ENCODE data around the gene SLC35E4. TPM values are rescaled to one million over a fixed set of nuclear protein-coding genes. Genes with fewer than 3 reads are reported as not detected.
"Not testable (repeated sequence)": the region's sequence is repeated elsewhere in the genome, so short reads cannot be mapped to it uniquely, and the experiment has no call there.

The SLC35E4 gene
- total and polyA plus RNA-seq, 2 donors (not counting 1 experiment from before 2014, with no cell fraction given): 0.39 to 3.4 TPM

- WGBS (ENCODE audit: insufficient coverage): 99% methylated on average over 8 of the region's 9 CpGs
These were observed 39.9 kb downstream of the SLC35E4 start for GRCh38 chr22:30675436-30675835.

GRCh38 chr22:30676565-30676964, 41.0 kb downstream of the SLC35E4 start:
- H3K9ac ChIP-seq (ENCODE audit: low read length); H3K27ac Mint-ChIP-seq; H3K9me3 Mint-ChIP-seq (ENCODE audit: insufficient read depth); H3K9me3 ChIP-seq (ENCODE audit: control extremely low read depth in 1 of 3, control insufficient read depth in 2 of 3, insufficient read depth in 1 of 3, low read length in 2 of 3); DNase-seq; intact Hi-C loops (cut with micrococcal nuclease); H3K36me3 ChIP-seq (replicated peaks in 1 of 2; ENCODE audit: control extremely low read depth in 1 of 2, control insufficient read depth in 1 of 2, extremely low read depth in 1 of 2, insufficient read depth in 2 of 2, low read length in 1 of 2); H4K20me1 ChIP-seq (ENCODE audit: control insufficient read depth, insufficient read depth, low read length, poor library complexity, severe bottlenecking); H3K79me2 ChIP-seq (ENCODE audit: control insufficient read depth, insufficient read depth, low read length); CTCF ChIA-PET; H3K4me3 ChIP-seq (ENCODE audit: control extremely low read depth in 1 of 5, extremely low read depth in 1 of 5, insufficient read depth in 1 of 5, low read depth in 2 of 5, low read length in 4 of 5); POLR2A ChIA-PET; H2AFZ ChIP-seq (ENCODE audit: insufficient read depth, low read depth, low read length, poor library complexity, severe bottlenecking); H3K4me1 ChIP-seq (ENCODE audit: control insufficient read depth in 2 of 2, insufficient read depth in 2 of 2, low read length in 2 of 2); H3K4me3 Mint-ChIP-seq; H3K27ac ChIP-seq (ENCODE audit: low read length in 2 of 2); H3K27me3 ChIP-seq (replicated peaks in 1 of 4; ENCODE audit: control extremely low read depth in 1 of 4, control insufficient read depth in 3 of 4, insufficient read depth in 4 of 4, low read length in 3 of 4); H3K4me1 Mint-ChIP-seq; ATAC-seq (ENCODE audit: low read depth); H3K4me2 ChIP-seq (replicated peaks; ENCODE audit: low read depth, low read length, poor library complexity, severe bottlenecking): not testable (repeated sequence)
- WGBS (ENCODE audit: insufficient coverage): 91% methylated on average over 2 of the region's 3 CpGs
- peaks cover 35% of the 10 kb centered on the region for H3K27me3 Mint-ChIP-seq

More at GRCh38 chr22:30675436-30675835, 39.9 kb downstream of the SLC35E4 start:
- H3K27me3 Mint-ChIP-seq: peaks cover 35% of the 10 kb centered on the region
- no peaks in the 10 kb centered on the region for H3K4me1 Mint-ChIP-seq
- no peak for TF ChIP-seq EZH2 (IDR thresholded peaks at IDR 0.05; ENCODE audit: borderline replicate concordance, insufficient read depth, low read depth, low read length, poor library complexity, severe bottlenecking)
- no peak for TF ChIP-seq CTCF (IDR thresholded peaks at IDR 0.05)
- ATAC-seq (ENCODE audit: low read depth): no peak
- no peak overlapping the region for H3K4me3 ChIP-seq (ENCODE audit: control extremely low read depth in 1 of 5, extremely low read depth in 1 of 5, insufficient read depth in 1 of 5, low read depth in 2 of 5, low read length in 4 of 5)
- H3K27ac Mint-ChIP-seq: no peak overlapping the region
- no peaks in the 10 kb centered on the region for H3K4me1 ChIP-seq (ENCODE audit: control insufficient read depth in 2 of 2, insufficient read depth in 2 of 2, low read length in 2 of 2)
- ChIA-PET CTCF (no interaction called here), POLR2A (no interaction called here)
- no peak for DNase-seq
- intact Hi-C loops (cut with micrococcal nuclease): no loop called here
- no peaks in the 10 kb centered on the region for H3K36me3 ChIP-seq (replicated peaks in 1 of 2; ENCODE audit: control extremely low read depth in 1 of 2, control insufficient read depth in 1 of 2, extremely low read depth in 1 of 2, insufficient read depth in 2 of 2, low read length in 1 of 2)
- no peak overlapping the region for H3K27ac ChIP-seq (ENCODE audit: low read length in 2 of 2)
- H3K79me2 ChIP-seq (ENCODE audit: control insufficient read depth, insufficient read depth, low read length): no peaks in the 10 kb centered on the region
- H4K20me1 ChIP-seq (ENCODE audit: control insufficient read depth, insufficient read depth, low read length, poor library complexity, severe bottlenecking): no peaks in the 10 kb centered on the region
- no peak overlapping the region for H2AFZ ChIP-seq (ENCODE audit: insufficient read depth, low read depth, low read length, poor library complexity, severe bottlenecking)
- H3K4me2 ChIP-seq (replicated peaks; ENCODE audit: low read depth, low read length, poor library complexity, severe bottlenecking): no peak overlapping the region
- no peaks in the 10 kb centered on the region for H3K27me3 ChIP-seq (replicated peaks in 1 of 4; ENCODE audit: control extremely low read depth in 1 of 4, control insufficient read depth in 3 of 4, insufficient read depth in 4 of 4, low read length in 3 of 4)
- H3K9me3 Mint-ChIP-seq (ENCODE audit: insufficient read depth): no peaks in the 10 kb centered on the region
- no peak overlapping the region for H3K9ac ChIP-seq (ENCODE audit: low read length)
- no peaks in the 10 kb centered on the region for H3K9me3 ChIP-seq (ENCODE audit: control extremely low read depth in 1 of 3, control insufficient read depth in 2 of 3, insufficient read depth in 1 of 3, low read length in 2 of 3)
- no peak overlapping the region for H3K4me3 Mint-ChIP-seq

GRCh38 chr22:30679895-30680690, 44.5 kb downstream of the SLC35E4 start:
- H3K4me3 ChIP-seq (ENCODE audit: control extremely low read depth in 1 of 5, extremely low read depth in 1 of 5, insufficient read depth in 1 of 5, low read depth in 2 of 5, low read length in 4 of 5); H3K27ac Mint-ChIP-seq; H4K20me1 ChIP-seq (ENCODE audit: control insufficient read depth, insufficient read depth, low read length, poor library complexity, severe bottlenecking); H3K4me1 ChIP-seq (ENCODE audit: control insufficient read depth in 2 of 2, insufficient read depth in 2 of 2, low read length in 2 of 2); H3K9me3 ChIP-seq (ENCODE audit: control extremely low read depth in 1 of 3, control insufficient read depth in 2 of 3, insufficient read depth in 1 of 3, low read length in 2 of 3); H3K79me2 ChIP-seq (ENCODE audit: control insufficient read depth, insufficient read depth, low read length); H3K27ac ChIP-seq (ENCODE audit: low read length in 2 of 2); H3K36me3 ChIP-seq (replicated peaks in 1 of 2; ENCODE audit: control extremely low read depth in 1 of 2, control insufficient read depth in 1 of 2, extremely low read depth in 1 of 2, insufficient read depth in 2 of 2, low read length in 1 of 2); H3K9ac ChIP-seq (ENCODE audit: low read length); H3K4me3 Mint-ChIP-seq; H3K9me3 Mint-ChIP-seq (ENCODE audit: insufficient read depth); DNase-seq; CTCF ChIA-PET; H2AFZ ChIP-seq (ENCODE audit: insufficient read depth, low read depth, low read length, poor library complexity, severe bottlenecking); H3K27me3 ChIP-seq (replicated peaks in 1 of 4; ENCODE audit: control extremely low read depth in 1 of 4, control insufficient read depth in 3 of 4, insufficient read depth in 4 of 4, low read length in 3 of 4); H3K4me1 Mint-ChIP-seq; H3K4me2 ChIP-seq (replicated peaks; ENCODE audit: low read depth, low read length, poor library complexity, severe bottlenecking); intact Hi-C loops (cut with micrococcal nuclease); ATAC-seq (ENCODE audit: low read depth): not testable (repeated sequence)
- peaks cover 39% of the 10 kb centered on the region for H3K27me3 Mint-ChIP-seq
- POLR2A ChIA-PET: interaction anchor here (0.5 kb wide), 1 partner anchor 211 kb away, joined by 3 read pairs; no protein-coding TSS in a partner anchor
- 83% methylated on average over 7 of the region's 12 CpGs for WGBS (ENCODE audit: insufficient coverage)
